Measurements from ENCODE around the gene CD82.

DNA sequence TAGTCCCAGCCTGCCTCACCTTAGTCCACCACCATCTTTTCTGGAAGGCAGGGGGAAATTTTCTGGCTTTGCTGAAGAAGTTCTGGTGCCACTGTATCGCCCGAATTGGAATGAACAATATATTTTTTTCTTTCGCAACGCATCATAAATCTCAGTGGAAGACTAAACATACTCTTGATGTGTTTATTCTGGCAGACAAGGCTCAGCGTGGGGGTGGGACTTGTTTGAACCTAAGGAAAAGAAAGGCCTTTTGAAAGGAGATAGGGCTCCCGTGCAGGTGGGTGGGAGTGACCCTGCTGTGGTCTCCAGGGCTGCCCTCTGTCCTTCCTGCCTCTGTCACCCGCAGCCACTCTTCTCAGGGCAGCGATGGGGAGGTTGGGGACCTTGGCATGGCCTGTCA lies 42.5 kb downstream of the CD82 start:
- TF ChIP-seq, protein P1, sequence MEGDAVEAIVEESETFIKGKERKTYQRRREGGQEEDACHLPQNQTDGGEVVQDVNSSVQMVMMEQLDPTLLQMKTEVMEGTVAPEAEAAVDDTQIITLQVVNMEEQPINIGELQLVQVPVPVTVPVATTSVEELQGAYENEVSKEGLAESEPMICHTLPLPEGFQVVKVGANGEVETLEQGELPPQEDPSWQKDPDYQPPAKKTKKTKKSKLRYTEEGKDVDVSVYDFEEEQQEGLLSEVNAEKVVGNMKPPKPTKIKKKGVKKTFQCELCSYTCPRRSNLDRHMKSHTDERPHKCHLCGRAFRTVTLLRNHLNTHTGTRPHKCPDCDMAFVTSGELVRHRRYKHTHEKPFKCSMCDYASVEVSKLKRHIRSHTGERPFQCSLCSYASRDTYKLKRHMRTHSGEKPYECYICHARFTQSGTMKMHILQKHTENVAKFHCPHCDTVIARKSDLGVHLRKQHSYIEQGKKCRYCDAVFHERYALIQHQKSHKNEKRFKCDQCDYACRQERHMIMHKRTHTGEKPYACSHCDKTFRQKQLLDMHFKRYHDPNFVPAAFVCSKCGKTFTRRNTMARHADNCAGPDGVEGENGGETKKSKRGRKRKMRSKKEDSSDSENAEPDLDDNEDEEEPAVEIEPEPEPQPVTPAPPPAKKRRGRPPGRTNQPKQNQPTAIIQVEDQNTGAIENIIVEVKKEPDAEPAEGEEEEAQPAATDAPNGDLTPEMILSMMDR (IDR thresholded peaks at IDR 0.05) = no peak
- no peak for TF ChIP-seq POLR2A (IDR thresholded peaks at IDR 0.05)
